GM23338 (cell line): ENCODE data around the gene TBCD.

ENCODE experiments used
- EZH2 ChIP-seq: fragments of 200-600 bp; sonication (generic); IDR thresholded peaks from one replicate; pipeline ENCODE4 v1.8.0; 2017; ENCODE audit warnings: antibody characterized with exemption, mild to moderate bottlenecking, low read depth; ENCODE audit not compliant: unreplicated experiment
- EZH2phosphoT487 ChIP-seq: fragments of 200-600 bp; sonication (generic); IDR thresholded peaks from one replicate; pipeline ENCODE4 v1.8.1; 2018; ENCODE audit warnings: antibody characterized with exemption; ENCODE audit not compliant: unreplicated experiment
- JUNB ChIP-seq: IDR thresholded peaks from one replicate; pipeline ENCODE4 v1.6.1; 2016; ENCODE audit warnings: antibody characterized with exemption; ENCODE audit not compliant: unreplicated experiment
- POLR2AphosphoS5 ChIP-seq: IDR thresholded peaks from 2 replicates; pipeline ENCODE4 v1.6.1; 2016; ENCODE audit warnings: antibody characterized with exemption, low read depth
- STAT1 ChIP-seq: IDR thresholded peaks from one replicate; pipeline ENCODE4 v1.6.1; 2016; ENCODE audit warnings: antibody characterized with exemption; ENCODE audit not compliant: unreplicated experiment
- TF ChIP-seq, protein P1 (sequence below): IDR thresholded peaks from one replicate; pipeline ENCODE4 v1.6.1; 2018; ENCODE audit warnings: antibody characterized with exemption; ENCODE audit not compliant: unreplicated experiment
- TF ChIP-seq, protein P2 (sequence below), 2 experiments: fragments of 200-600 bp in 1 of 2; sonication (generic) in 1 of 2; conservative IDR thresholded peaks; 2 replicates each; pipeline versions ENCODE4 v1.5.1 to v1.6.1; 2016 to 2017; ENCODE audit warnings: antibody characterized with exemption in 2 of 2, low read depth in 2 of 2, mild to moderate bottlenecking in 2 of 2, moderate library complexity in 1 of 2

DNA sequence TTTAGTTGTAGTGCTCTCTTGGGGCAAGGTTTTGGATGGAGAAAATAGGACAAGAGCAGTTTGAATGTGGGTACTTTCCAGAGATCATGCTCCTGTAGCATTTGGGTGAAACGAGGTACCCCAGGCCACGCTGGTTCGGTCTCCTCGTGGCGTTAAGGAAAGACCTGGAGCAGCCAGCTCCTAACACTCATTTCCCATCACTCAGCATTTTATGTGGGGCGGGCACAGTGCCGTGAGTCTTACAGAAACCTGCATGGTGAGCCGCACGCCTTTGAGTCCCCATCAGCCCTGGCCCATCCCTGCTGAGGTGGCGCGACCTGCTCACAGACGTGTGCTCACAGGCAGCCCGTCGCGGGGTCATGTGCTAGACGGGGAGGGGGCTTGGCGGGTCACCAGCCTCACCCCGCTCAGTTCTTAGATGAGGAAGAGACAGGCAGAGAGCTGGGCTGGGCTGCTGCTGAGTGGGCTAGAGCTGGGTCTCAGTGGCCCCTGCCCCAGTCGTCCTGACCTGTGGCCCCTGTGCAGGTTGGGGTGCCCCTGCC is 37.3 kb downstream of the TBCD start:
- TF ChIP-seq, protein P1, sequence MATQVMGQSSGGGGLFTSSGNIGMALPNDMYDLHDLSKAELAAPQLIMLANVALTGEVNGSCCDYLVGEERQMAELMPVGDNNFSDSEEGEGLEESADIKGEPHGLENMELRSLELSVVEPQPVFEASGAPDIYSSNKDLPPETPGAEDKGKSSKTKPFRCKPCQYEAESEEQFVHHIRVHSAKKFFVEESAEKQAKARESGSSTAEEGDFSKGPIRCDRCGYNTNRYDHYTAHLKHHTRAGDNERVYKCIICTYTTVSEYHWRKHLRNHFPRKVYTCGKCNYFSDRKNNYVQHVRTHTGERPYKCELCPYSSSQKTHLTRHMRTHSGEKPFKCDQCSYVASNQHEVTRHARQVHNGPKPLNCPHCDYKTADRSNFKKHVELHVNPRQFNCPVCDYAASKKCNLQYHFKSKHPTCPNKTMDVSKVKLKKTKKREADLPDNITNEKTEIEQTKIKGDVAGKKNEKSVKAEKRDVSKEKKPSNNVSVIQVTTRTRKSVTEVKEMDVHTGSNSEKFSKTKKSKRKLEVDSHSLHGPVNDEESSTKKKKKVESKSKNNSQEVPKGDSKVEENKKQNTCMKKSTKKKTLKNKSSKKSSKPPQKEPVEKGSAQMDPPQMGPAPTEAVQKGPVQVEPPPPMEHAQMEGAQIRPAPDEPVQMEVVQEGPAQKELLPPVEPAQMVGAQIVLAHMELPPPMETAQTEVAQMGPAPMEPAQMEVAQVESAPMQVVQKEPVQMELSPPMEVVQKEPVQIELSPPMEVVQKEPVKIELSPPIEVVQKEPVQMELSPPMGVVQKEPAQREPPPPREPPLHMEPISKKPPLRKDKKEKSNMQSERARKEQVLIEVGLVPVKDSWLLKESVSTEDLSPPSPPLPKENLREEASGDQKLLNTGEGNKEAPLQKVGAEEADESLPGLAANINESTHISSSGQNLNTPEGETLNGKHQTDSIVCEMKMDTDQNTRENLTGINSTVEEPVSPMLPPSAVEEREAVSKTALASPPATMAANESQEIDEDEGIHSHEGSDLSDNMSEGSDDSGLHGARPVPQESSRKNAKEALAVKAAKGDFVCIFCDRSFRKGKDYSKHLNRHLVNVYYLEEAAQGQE, result no peak
- TF ChIP-seq, protein P2, sequence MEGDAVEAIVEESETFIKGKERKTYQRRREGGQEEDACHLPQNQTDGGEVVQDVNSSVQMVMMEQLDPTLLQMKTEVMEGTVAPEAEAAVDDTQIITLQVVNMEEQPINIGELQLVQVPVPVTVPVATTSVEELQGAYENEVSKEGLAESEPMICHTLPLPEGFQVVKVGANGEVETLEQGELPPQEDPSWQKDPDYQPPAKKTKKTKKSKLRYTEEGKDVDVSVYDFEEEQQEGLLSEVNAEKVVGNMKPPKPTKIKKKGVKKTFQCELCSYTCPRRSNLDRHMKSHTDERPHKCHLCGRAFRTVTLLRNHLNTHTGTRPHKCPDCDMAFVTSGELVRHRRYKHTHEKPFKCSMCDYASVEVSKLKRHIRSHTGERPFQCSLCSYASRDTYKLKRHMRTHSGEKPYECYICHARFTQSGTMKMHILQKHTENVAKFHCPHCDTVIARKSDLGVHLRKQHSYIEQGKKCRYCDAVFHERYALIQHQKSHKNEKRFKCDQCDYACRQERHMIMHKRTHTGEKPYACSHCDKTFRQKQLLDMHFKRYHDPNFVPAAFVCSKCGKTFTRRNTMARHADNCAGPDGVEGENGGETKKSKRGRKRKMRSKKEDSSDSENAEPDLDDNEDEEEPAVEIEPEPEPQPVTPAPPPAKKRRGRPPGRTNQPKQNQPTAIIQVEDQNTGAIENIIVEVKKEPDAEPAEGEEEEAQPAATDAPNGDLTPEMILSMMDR (conservative IDR thresholded peaks at IDR 0.05; ENCODE audit: low read depth in 2 of 2), result no peak
- TF ChIP-seq EZH2, result no peak
- no peak for TF ChIP-seq POLR2AphosphoS5
- TF ChIP-seq STAT1, result no peak
- no peak for TF ChIP-seq JUNB
- TF ChIP-seq EZH2phosphoT487, result no peak
